ENCODE data around the gene SEL1L2.

GRCh38 chr20:14012671-14013070 lies 22.3 kb upstream of the SEL1L2 start:
- no peak for TF ChIP-seq CTCF (IDR thresholded peaks at IDR 0.05)
- TF ChIP-seq POLR2A (IDR thresholded peaks at IDR 0.05; ENCODE audit: low read depth), result no peak
- TF ChIP-seq EP300 (IDR thresholded peaks at IDR 0.05), result no peak
